Measurements from ENCODE around the gene C1QTNF3. TPM values are rescaled to one million over a fixed set of nuclear protein-coding genes. Genes with fewer than 3 reads are reported as not detected.

The C1QTNF3 gene
- total RNA-seq: 0.59 and 1.1 TPM in 2 replicates

GRCh38 chr5:34043099-34043876 lies at the start of gene C1QTNF3:
Gene C1QTNF3, minus strand, starts transcription at chr5:34043213. Its CDS starts 88 bp downstream, at chr5:34043125.

GRCh38 chr5:34007621-34008600 lies 35.1 kb downstream of the C1QTNF3 start, which contains the start of gene AMACR:
Gene AMACR, minus strand, starts transcription at chr5:34008050. Its CDS starts 31 bp downstream, at chr5:34008019.

GRCh38 chr5:33984671-33985124 lies 58.3 kb downstream of the C1QTNF3 start, which contains the start of gene SLC45A2:
Gene SLC45A2, minus strand, starts transcription at chr5:33984693. Its CDS starts 110 bp downstream, at chr5:33984583.

Small RNA genes lying within 50 kb of the gene (small RNA-seq; reads per million reads assigned to genes)
- gene AC139783.1: not detected

Other genes with a start within 250 kb of the C1QTNF3 start
- 28.0 and 28.7 TPM in 2 replicates for gene ADAMTS12, start 151.2 kb downstream of the C1QTNF3 start, total RNA-seq
- gene RXFP3, start 106.8 kb downstream of the C1QTNF3 start, total RNA-seq: not detected in 2 replicates
- 0.20 and 0.37 TPM in 2 replicates for gene SLC45A2, start 58.5 kb downstream of the C1QTNF3 start, total RNA-seq
- gene AMACR, start 35.2 kb downstream of the C1QTNF3 start, total RNA-seq: 5.7 and 6.6 TPM in 2 replicates

All from subcutaneous preadipocyte (primary cell).